Esophagus muscularis mucosa (tissue), 4 donors: Measurements from ENCODE around the gene PRDM7. TPM values are rescaled to one million over a fixed set of nuclear protein-coding genes. Genes with fewer than 3 reads are reported as not detected.

ENCODE experiments used
- DNase-seq: peaks from one replicate; pipeline ENCODE4 v3.0.0-alpha.2; 2017; ENCODE audit errors: extremely low spot score
- H3K27ac ChIP-seq, 4 donors: fragments of 200-600 bp; sonication (generic); replicated peaks in 1 of 4; 1 replicate in 3 of 4; 2 replicates in 1 of 4; pipeline ENCODE4 v1.5.1; 2016 to 2019; ENCODE audit warnings: mild to moderate bottlenecking in 1 of 4
- H3K27me3 ChIP-seq, 4 donors: fragments of 200-600 bp; sonication (generic); one replicate each; pipeline versions ENCODE4 v1.5.1 to v1.6.0; 2016 to 2019
- H3K36me3 ChIP-seq, 4 donors: fragments of 200-600 bp; sonication (generic); one replicate each; pipeline ENCODE4 v1.5.1; 2016 to 2019
- H3K4me1 ChIP-seq, 4 donors: fragments of 200-600 bp; sonication (generic); one replicate each; pipeline ENCODE4 v1.5.1; 2016 to 2019
- H3K4me3 ChIP-seq, 4 donors: fragments of 200-600 bp; sonication (generic); 1 replicate in 2 of 4; 2 replicates in 2 of 4; pipeline ENCODE4 v1.5.1; 2016 to 2019; ENCODE audit warnings: mild to moderate bottlenecking in 4 of 4, moderate library complexity in 1 of 4
- H3K9me3 ChIP-seq, 4 donors: fragments of 200-600 bp; sonication (generic); 1 replicate in 3 of 4; 2 replicates in 1 of 4; pipeline ENCODE4 v1.5.1; 2016 to 2019
- CTCF ChIP-seq, 3 experiments: fragments of 200-600 bp in 2 of 3; fragments of 450-650 bp in 1 of 3; sonication (generic) in 2 of 3; IDR thresholded peaks; one replicate each; pipeline ENCODE4 v1.5.1; 2017 to 2019; ENCODE audit warnings: antibody characterized with exemption in 3 of 3, mild to moderate bottlenecking in 2 of 3, moderate library complexity in 1 of 3
- EP300 ChIP-seq: sonication (generic); formaldehyde crosslinking; IDR thresholded peaks from one replicate; pipeline ENCODE4 v1.6.1; 2017; ENCODE audit warnings: antibody characterized with exemption
- POLR2A ChIP-seq: fragments of 450-650 bp; IDR thresholded peaks from one replicate; pipeline ENCODE4 v1.6.1; 2017; ENCODE audit warnings: antibody characterized with exemption, moderate library complexity, mild to moderate bottlenecking, low read depth
- POLR2AphosphoS5 ChIP-seq, 2 donors: sonication (generic); formaldehyde crosslinking; IDR thresholded peaks; one replicate each; pipeline ENCODE4 v1.6.1; 2017; ENCODE audit warnings: antibody characterized with exemption in 2 of 2
- WGBS: methylation state at CpG from one replicate; pipeline ENCODE4 v1.1.5; 2018; 5-methylcytosine and 5-hydroxymethylcytosine counted together
- intact Hi-C: fragments of 100-400 bp; cut with DNase I; formaldehyde crosslinking; loops from one replicate; pipeline ENCODE4 v1.15.1; 2023
- total RNA-seq, 4 donors: library from RNA; depleted of rRNA; stranded (reverse); fragments of >200 nt; gene quantifications; one replicate each; pipeline versions ENCODE4 v1.1.0 to v1.2.1, GENCODE V29; 2016

The PRDM7 gene
- total RNA-seq, 4 donors from 2014 or later = not detected

GRCh38 chr16:90048347-90048722 lies 28.8 kb downstream of the PRDM7 start:
- peak overlapping the region in 2 of 4 donors; percentile 30 to 53 for H3K4me3 ChIP-seq
- peaks cover 0 to 5% (median 3%) of the 10 kb centered on the region in 4 donors for H3K36me3 ChIP-seq
- WGBS = 68% methylated on average over 12 of the region's 12 CpGs
- intact Hi-C loops = no loop called here
- H3K27me3 ChIP-seq = peaks cover 0 to 26% (median 4%) of the 10 kb centered on the region in 4 donors
- peaks cover 10 to 24% (median 22%) of the 10 kb centered on the region in 4 donors for H3K4me1 ChIP-seq
- H3K9me3 ChIP-seq = no peaks in the 10 kb centered on the region
- TF ChIP-seq POLR2AphosphoS5 (IDR thresholded peaks at IDR 0.05) = no peak
- no peak for TF ChIP-seq EP300
- no peak for TF ChIP-seq POLR2A
- no peak for TF ChIP-seq CTCF (IDR thresholded peaks at IDR 0.05)
- no peak for DNase-seq
- H3K27ac ChIP-seq = peak overlapping the region in 3 of 4 donors; percentile 27 to 43 (median 36)

GRCh38 chr16:90047714-90048346 lies 29.3 kb downstream of the PRDM7 start:
- WGBS = 82% methylated on average over 7 of the region's 59 CpGs
- intact Hi-C loops = no loop called here
- peak overlapping the region in 3 of 4 donors; percentile 36 to 63 (median 48) for H3K27ac ChIP-seq
- peaks cover 0 to 10% (median 8%) of the 10 kb centered on the region in 4 donors for H3K36me3 ChIP-seq
- H3K9me3 ChIP-seq = no peaks in the 10 kb centered on the region
- peak overlapping the region; percentile 53 to 62 (median 56) for H3K4me3 ChIP-seq
- peaks cover 0 to 26% (median 4%) of the 10 kb centered on the region in 4 donors for H3K27me3 ChIP-seq
- H3K4me1 ChIP-seq = peaks cover 10 to 24% (median 22%) of the 10 kb centered on the region in 4 donors
- TF ChIP-seq CTCF (IDR thresholded peaks at IDR 0.05) (no peak), POLR2A (no peak), POLR2AphosphoS5 (IDR thresholded peaks at IDR 0.05) (no peak), EP300 (no peak)
- no peak for DNase-seq

- TF ChIP-seq POLR2AphosphoS5 (IDR thresholded peaks at IDR 0.05) = peak; percentile 34 to 45
- TF ChIP-seq EP300 = no peak
- TF ChIP-seq POLR2A = no peak
- H3K9me3 ChIP-seq = no peaks in the 10 kb centered on the region
- intact Hi-C loops = no loop called here
- no peak for DNase-seq
- H3K36me3 ChIP-seq = peaks cover 0 to 17% (median 12%) of the 10 kb centered on the region in 4 donors
- peaks cover 0 to 26% (median 4%) of the 10 kb centered on the region in 4 donors for H3K27me3 ChIP-seq
- H3K4me3 ChIP-seq = peak overlapping the region; percentile 53 to 62 (median 56)
- peaks cover 10 to 24% (median 22%) of the 10 kb centered on the region in 4 donors for H3K4me1 ChIP-seq
- peak overlapping the region in 3 of 4 donors; percentile 30 to 63 (median 48) for H3K27ac ChIP-seq
- WGBS = 2% methylated on average over 7 of the region's 40 CpGs
Measured at GRCh38 chr16:90046971-90047713, 30.0 kb downstream of the PRDM7 start.

GRCh38 chr16:90046122-90046970 lies 30.8 kb downstream of the PRDM7 start:
- WGBS = 55% methylated on average over 22 of the region's 23 CpGs
- DNase-seq = no peak
- intact Hi-C loops = no loop called here

GRCh38 chr16:90044111-90044551 lies 33.0 kb downstream of the PRDM7 start:
- no peaks in the 10 kb centered on the region for H3K9me3 ChIP-seq

More at GRCh38 chr16:90046122-90046970, 30.8 kb downstream of the PRDM7 start:
- Histone ChIP-seq H3K9me3 (no peaks in the 10 kb centered on the region), H3K27me3 (peaks cover 0 to 26% (median 4%) of the 10 kb centered on the region in 4 donors), H3K27ac (peak overlapping the region in 2 of 4 donors; percentile 48 to 63), H3K4me3 (peak overlapping the region; percentile 53 to 62 (median 56)), H3K36me3 (peaks cover 0 to 17% (median 12%) of the 10 kb centered on the region in 4 donors), H3K4me1 (peaks cover 10 to 24% (median 22%) of the 10 kb centered on the region in 4 donors)
- TF ChIP-seq POLR2A (no peak), POLR2AphosphoS5 (IDR thresholded peaks at IDR 0.05) (no peak), EP300 (no peak)

More at GRCh38 chr16:90044111-90044551, 33.0 kb downstream of the PRDM7 start:
- no peak for TF ChIP-seq POLR2A
- no peak for TF ChIP-seq CTCF (IDR thresholded peaks at IDR 0.05)
- no peak for TF ChIP-seq POLR2AphosphoS5 (IDR thresholded peaks at IDR 0.05)
- TF ChIP-seq EP300 = no peak
- Histone ChIP-seq H3K4me1 (peaks cover 10 to 24% (median 22%) of the 10 kb centered on the region in 4 donors), H3K4me3 (no peak overlapping the region), H3K27me3 (peaks cover 0 to 26% (median 4%) of the 10 kb centered on the region in 4 donors), H3K27ac (no peak overlapping the region), H3K36me3 (peaks cover 0 to 38% (median 30%) of the 10 kb centered on the region in 4 donors)
- intact Hi-C loops = no loop called here
- DNase-seq = no peak
- WGBS = 92% methylated on average over 5 of the region's 7 CpGs
